Measurements from ENCODE around the gene LGALS9C. TPM values are rescaled to one million over a fixed set of nuclear protein-coding genes. Genes with fewer than 3 reads are reported as not detected.
"Not testable (repeated sequence)": the region's sequence is repeated elsewhere in the genome, so short reads cannot be mapped to it uniquely, and the experiment has no call there.

Gene LGALS9C
- polyA plus RNA-seq, 4 donors = 0.08 to 0.20 TPM; not detected in 2

DNA sequence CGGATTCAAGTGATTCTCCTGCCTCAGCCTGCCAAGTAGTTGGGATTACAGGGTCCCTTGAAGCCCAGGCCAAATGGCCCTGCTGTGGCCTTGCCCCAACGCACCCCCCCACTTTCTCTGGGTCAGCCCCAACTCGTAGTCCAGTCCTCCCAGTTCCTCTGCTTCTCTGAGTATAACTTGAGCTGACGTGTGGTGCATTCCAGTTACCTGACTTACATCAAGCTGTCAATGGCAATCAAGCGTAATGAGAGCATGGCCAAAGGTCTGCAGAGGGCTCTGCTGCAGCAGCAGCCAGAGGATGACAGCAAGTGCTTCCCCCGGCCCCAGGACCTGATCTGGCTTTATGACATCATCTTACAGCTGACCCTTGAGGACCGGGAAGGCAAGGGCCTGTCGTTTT, 50.8 kb downstream of the LGALS9C start:
- not testable (repeated sequence) for DNase-seq (ENCODE audit: low read depth in 4 of 4, low spot score in 3 of 4)

DNA sequence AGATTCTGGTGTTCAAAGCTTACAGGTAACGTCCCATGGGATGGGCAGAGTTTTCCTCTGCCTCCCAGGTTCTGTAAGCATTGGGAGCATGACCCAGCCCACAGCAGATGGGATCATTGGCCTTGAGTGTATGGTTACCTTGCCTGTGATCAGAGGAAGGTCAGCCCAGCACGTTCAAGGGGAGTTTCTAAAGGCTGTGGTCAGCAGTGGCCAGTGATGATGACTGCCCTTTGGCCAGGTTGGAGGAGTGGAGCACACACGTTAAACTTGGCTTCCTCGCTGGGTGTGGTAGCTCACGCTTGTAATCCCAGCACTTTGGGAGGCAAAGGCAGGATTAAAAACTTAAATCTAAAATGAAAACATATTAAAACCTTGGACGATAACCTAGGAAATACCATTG, 51.8 kb downstream of the LGALS9C start:
- not testable (repeated sequence) for DNase-seq (ENCODE audit: low read depth in 4 of 4, low spot score in 3 of 4)

DNA sequence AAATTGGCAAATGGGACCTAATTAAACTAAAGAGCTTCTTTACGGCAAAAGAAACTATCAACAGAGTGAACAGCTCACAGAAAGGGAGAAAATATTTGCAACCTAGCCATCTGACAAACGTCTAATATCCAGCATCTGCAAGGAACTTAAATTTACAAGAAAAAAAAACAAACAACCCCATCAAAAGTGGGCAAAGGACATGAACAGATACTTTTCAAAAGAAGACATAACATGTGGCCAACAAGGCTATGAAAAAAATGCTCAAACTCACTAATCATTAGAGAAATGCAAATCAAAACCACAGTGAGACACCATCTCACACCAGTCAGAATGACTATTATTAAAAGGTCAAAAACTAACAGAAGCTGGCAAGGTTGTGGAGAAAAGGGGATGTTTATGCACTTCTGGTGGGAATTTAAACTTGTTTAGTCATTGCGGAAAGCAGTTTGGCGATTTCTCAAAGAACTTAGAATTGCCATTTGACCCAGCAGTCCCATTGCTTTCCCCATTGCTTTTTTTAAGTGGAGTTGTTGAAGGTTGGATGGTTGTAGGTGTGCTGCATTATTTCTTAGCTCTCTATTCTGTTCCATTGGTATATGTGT, 52.4 kb downstream of the LGALS9C start:
- not testable (repeated sequence) for DNase-seq (ENCODE audit: low read depth in 4 of 4, low spot score in 3 of 4)

DNA sequence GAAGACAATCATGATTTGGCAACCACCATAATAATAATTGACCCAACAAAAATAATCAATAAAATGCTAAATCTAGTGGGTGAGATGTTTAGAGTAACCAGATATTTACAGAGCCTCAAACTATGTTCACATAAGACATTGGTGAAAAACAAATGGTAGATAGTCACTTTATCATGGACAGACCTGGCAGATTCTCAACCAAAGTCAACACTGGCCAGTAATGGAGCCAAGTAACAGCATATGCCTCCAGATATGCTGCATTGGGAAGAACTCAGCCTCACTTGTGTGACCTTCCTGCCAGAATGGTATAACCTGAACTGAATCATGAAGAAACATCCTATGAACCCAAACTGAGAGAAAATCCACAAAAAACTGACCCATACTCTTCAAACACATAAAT, 53.8 kb downstream of the LGALS9C start:
- not testable (repeated sequence) for DNase-seq (ENCODE audit: low read depth in 4 of 4, low spot score in 3 of 4)

- not testable (repeated sequence) for DNase-seq (ENCODE audit: low read depth in 4 of 4, low spot score in 3 of 4)
Measured at GRCh38 chr17:18542234-18542633, 65.6 kb downstream of the LGALS9C start.

- DNase-seq (ENCODE audit: low read depth in 4 of 4, low spot score in 3 of 4) = not testable (repeated sequence)
Measured at GRCh38 chr17:18542907-18543306, 66.3 kb downstream of the LGALS9C start.

Other genes with a start within 250 kb of the LGALS9C start
- gene FLII, start 218.1 kb upstream of the LGALS9C start, polyA plus RNA-seq (ENCODE audit: insufficient read length in 4 of 4) = 100 to 1,000 TPM; 125 to 154 (median 138) TPM
- 10 to 100 TPM; 13.7 to 17.9 (median 14.1) TPM for gene MIEF2, start 216.1 kb upstream of the LGALS9C start, polyA plus RNA-seq (ENCODE audit: insufficient read length in 4 of 4)
- 10 to 100 TPM; 35.4 to 52.4 (median 42.5) TPM for gene TOP3A, start 161.8 kb upstream of the LGALS9C start, polyA plus RNA-seq (ENCODE audit: insufficient read length in 4 of 4)
- 10 to 100 TPM; 11.2 to 17.2 (median 14.9) TPM for gene SMCR8, start 161.5 kb upstream of the LGALS9C start, polyA plus RNA-seq (ENCODE audit: insufficient read length in 4 of 4)
- gene SHMT1, start 113.2 kb upstream of the LGALS9C start, polyA plus RNA-seq (ENCODE audit: insufficient read length in 4 of 4) = 10 to 100 TPM; 15.3 to 62.8 (median 50.2) TPM
- gene EVPLL, start 99.0 kb upstream of the LGALS9C start, polyA plus RNA-seq (ENCODE audit: insufficient read length in 4 of 4) = 1 to 10 TPM in 1 of 4 donors, under 1 TPM in 2, not detected in 1; 0.11 to 1.1 (median 0.76) TPM
- gene TBC1D28, start 167.6 kb downstream of the LGALS9C start, polyA plus RNA-seq (ENCODE audit: insufficient read length in 4 of 4) = not detected
- gene FOXO3B, start 205.5 kb downstream of the LGALS9C start, polyA plus RNA-seq (ENCODE audit: insufficient read length in 4 of 4) = 1 to 10 TPM; 3.0 to 5.2 (median 4.5) TPM